GM12892 (cell line): ENCODE results near the gene SYT12.

Experiments used
- POLR2A ChIP-seq: IDR thresholded peaks from 2 replicates; pipeline ENCODE4 v1.6.1; 2011; ENCODE audit warnings: low read depth, low read length, control low read depth
- POLR2AphosphoS5 ChIP-seq: IDR thresholded peaks from 2 replicates; pipeline ENCODE4 v1.6.1; 2011; ENCODE audit warnings: low read depth, low read length, control low read depth

DNA sequence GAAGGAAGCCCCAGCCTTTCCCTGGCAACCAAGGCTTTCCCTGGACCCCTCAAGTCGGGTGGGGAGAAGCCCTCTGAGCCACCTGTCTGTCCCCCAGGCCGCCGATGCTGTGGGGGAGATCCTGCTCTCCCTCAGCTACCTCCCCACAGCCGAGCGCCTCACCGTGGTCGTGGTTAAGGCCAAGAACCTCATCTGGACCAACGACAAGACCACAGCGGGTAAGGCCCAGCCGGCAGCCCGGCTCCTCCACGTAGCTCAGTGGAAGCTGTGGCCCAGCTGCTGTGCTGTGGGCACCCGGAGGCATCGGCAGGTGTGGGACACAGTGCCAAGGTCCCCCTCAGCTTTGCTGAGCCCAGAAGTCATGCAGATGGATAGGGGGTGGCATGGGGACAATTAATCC, 21.6 kb downstream of the SYT12 start:
- TF ChIP-seq POLR2A, result no peak
- no peak for TF ChIP-seq POLR2AphosphoS5
